NCI-H1417 treated with DMSO at 0.1 percent for 48 hours (cell line): ENCODE results near the gene SLC29A1.
"Not testable (repeated sequence)": the region's sequence is repeated elsewhere in the genome, so short reads cannot be mapped to it uniquely, and the experiment has no call there.

Experiments used
- DNase-seq: peaks from one replicate; lab custom pipeline; 2025; lab: John Stamatoyannopoulos, UW

SLC29A1 gene

GRCh38 chr6:44223319-44224028, at the start of gene SLC29A1:
TSS of gene SLC29A1 (plus strand) at chr6:44223595. CDS start at chr6:44227314, 3,719 bp downstream.
- DNase-seq, result no peak

DNA sequence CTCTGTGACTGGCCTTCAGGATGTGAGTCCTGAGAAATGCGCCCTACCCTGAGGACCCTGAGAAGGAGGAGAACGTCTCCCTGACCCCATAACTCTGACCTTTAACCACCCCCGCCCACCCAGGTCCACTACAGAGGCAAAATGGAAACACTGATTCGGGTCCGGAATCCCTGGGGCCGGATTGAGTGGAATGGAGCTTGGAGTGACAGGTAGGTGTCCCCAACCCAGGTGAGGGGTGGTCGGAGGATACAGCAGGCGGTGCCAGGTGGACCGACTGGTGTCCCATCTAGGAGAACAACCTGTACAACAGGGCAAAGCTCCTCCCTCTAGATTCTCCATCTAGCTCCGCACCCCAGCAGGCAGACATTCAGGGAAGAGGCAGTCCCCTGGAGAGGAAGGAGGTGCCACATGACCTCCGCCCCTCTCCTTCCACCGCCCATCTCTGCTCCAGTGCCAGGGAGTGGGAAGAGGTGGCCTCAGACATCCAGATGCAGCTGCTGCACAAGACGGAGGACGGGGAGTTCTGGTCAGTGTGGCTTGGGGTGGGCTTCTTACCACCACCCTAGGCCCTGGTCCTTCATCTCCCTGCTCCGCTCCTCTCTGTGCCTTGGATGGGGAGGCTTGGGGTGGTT, 47.1 kb upstream of the SLC29A1 start:
- no peak for DNase-seq

- DNase-seq, result no peak
These were observed 46.5 kb upstream of the SLC29A1 start for GRCh38 chr6:44176762-44177509.

DNA sequence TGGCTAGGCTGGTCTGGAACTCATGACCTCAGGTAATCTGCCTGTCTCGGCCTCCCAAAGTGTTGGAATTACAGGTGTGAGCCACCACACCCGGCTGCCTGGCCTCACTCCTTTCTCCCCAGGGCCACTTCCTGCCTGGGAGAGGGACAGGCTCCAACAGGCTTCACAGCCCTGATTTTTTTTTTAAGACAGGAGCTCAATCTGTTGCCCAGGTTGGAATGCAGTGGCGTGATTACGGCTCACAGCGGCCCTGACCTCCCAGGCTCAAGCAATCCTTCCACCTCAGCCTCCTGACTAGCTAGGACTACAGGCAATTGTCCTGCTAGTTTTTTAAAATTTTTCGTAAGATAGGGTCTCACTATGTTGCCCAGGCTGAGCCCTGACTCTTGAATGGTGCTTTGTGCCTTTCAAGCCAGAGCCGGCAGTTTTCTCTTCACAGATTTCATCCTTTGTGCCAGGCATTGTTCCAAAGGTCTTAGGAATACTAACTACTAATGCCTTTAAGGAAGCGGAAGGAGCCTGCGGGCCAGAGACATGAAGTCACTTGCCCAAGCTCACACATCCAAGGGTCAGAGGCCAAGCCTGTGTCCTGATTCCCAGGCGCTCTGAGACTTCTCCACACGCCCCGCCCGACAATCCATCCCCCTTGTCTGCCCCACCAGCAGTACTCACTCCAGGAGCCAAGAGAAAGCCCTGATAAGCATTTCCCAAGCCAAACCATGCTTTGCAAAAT, 45.5 kb upstream of the SLC29A1 start:
- DNase-seq, result no peak

DNA sequence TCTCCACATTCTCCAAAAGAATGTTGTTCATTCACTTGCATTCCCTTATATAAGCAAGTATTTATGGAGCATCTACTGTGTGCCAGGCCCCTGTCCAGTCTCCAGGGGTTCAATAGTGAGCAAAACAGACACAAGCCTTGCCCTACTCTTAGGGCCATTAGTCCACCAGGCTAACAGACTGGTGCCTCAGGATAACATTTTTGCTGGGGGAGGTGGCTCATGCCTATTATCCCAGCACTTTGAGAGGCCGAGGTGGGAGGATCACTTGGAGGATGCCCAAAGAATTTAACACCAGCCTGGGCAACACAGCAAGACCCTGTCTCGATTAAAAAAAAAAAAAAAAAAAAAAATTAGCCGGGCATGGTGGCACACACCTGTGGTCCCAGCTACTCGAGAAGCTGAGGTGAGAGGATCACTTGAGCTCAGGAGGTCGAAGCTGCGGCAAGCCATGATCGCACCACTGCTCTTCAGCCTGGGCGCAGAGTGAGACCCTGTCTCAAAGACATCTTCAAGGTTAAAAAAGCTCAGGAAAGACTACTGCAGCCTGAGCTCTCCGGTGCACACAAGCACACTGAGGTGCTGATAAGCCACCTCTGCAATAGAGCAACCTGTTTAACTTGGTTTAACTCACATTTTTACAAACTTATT, 44.8 kb upstream of the SLC29A1 start:
- no peak for DNase-seq

- no peak for DNase-seq
These were observed 44.3 kb upstream of the SLC29A1 start for GRCh38 chr6:44179072-44179536.

DNA sequence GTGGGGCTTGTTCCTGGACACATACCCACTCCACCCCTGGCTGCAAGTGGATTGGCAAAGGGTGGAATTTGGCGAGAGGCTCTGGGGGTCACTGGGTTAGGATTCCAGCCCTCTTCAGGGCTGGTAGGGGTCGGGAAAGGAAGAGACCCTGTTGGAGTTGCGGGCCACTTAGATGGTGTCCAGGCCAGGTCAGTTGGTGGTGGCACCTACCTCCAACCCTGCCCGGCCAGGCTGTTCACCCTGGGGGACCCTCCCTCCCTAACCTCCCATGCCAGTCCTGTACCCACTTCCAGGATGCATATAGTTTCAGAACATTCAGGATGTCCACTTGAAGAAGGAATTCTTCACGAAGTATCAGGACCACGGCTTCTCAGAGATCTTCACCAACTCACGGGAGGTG, 43.7 kb upstream of the SLC29A1 start:
- no peak for DNase-seq

DNA sequence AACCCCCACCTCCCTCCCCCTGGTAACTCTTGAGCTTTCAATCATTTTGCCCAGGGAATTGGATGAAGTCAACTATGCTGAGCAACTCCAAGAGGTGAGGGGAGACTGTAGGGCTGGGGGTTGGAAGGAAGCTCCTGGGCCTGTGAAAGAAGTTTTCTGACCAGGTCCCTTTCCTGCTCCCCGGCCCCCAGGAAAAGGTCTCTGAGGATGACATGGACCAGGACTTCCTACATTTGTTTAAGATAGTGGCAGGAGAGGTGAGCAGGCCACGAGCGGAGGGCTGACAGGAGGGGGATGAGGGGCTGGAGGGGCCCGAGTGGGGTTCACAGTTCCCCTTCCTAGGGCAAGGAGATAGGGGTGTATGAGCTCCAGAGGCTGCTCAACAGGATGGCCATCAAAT, 43.0 kb upstream of the SLC29A1 start:
- DNase-seq, result no peak

GRCh38 chr6:44180886-44181285, 42.5 kb upstream of the SLC29A1 start:
- DNase-seq, result no peak

DNA sequence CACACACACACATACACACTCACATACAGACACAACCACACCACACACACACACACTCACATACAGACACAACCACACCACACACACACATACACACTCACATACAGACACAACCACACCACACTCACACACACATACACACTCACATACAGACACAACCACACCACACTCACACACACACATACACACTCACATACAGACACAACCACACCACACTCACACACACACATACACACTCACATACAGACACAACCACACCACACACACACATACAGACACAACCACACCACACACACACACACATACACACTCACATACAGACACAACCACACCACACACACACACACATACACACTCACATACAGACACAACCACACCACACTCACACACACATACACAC, 41.6 kb upstream of the SLC29A1 start:
- DNase-seq, result not testable (repeated sequence)

DNA sequence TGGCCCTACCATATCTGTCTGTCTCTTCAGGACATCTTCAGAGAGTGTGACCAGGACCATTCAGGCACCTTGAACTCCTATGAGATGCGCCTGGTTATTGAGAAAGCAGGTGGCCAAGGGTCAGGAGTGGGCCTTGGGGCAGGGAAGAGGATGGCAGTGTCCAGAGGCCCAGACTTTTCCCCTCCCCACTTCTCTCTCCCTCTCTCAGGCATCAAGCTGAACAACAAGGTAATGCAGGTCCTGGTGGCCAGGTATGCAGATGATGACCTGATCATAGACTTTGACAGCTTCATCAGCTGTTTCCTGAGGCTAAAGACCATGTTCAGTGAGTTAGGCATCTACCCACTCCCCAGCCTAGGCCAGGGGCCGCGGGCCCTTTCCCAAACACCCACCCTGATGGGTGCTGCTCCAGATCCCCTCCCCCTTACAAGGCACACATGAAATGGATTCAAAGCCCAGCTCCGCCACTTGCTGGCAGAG, 40.4 kb upstream of the SLC29A1 start:
- no peak for DNase-seq

- DNase-seq, result no peak
These were observed 39.6 kb upstream of the SLC29A1 start for GRCh38 chr6:44183783-44184182.

DNA sequence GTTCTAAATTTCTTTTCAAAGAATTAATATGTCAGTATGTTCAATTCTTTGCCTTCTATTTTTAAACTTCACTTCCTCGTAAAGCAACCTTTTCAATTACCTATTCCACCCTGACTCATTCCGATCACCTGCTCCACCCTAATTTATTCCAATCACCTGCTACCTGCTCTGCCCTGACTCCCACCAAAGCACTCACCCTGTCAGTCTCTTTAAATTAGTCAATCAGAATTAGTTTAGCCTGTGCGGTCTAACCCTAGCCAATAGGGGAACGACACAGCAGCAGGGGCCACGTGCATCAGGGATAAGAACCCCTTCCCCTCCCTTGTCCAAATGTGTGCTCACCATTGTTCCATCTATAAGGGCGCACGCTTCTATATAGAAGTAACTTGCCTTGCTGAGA, 38.0 kb upstream of the SLC29A1 start:
- not testable (repeated sequence) for DNase-seq

- no peak for DNase-seq
These were observed 37.3 kb upstream of the SLC29A1 start for GRCh38 chr6:44185953-44186634.

- no peak for DNase-seq
These were observed 36.8 kb upstream of the SLC29A1 start for GRCh38 chr6:44186635-44187025.

DNA sequence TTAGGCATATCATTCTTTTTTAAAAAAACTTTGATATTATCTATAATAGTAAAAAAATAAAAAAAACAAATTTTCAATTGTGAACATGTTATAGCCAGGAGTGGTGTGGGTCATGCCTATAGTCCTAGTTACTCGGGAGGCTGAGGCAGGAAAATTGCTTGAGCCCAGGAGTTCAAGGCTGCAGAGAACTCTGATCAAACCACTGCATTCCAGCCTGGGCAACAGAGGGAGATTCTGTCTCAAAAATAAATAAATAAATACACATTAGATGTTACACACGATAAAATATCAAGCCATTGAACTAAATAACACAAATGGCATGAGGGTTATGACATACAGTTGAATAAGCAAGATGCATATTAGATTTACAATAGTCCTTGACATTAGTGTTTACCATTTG, 34.6 kb upstream of the SLC29A1 start:
- DNase-seq, result no peak

DNA sequence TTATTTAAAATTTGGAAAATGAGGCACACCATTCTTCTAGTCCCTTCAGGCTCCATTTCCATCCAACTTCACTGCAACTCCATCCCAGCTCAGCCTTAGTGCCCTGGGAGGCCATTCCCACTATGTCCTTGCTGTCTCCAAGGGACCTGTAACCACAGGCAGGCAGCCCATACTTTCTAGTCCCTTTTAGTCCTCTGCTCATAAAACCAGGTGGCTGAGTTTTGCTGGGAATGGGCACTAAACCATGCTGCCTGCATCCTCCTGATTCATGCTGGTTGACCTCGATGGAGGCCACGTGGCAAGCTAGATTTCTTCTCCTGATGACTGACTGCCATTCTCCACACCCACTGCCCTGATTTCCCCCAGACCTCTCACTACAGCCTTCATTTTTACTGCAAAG, 34.1 kb upstream of the SLC29A1 start:
- DNase-seq, result no peak

DNA sequence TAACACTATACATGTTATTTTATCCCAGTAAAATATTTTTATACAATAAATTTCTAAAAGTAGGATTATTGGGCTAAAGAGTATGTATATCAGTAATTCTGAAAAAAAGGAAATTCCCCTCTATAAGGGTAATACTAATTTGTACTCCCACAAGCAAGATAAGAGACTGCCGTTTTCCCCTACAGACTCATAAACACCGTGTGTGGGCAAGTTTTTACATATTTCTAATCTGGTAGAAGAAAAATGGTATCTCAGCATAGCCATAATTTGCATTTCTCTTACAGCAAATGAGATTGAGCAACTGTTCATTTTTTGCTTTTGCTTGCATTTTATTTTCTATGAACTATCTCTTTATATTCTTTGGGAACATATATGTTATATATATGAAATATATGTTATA, 32.7 kb upstream of the SLC29A1 start:
- DNase-seq, result no peak

DNA sequence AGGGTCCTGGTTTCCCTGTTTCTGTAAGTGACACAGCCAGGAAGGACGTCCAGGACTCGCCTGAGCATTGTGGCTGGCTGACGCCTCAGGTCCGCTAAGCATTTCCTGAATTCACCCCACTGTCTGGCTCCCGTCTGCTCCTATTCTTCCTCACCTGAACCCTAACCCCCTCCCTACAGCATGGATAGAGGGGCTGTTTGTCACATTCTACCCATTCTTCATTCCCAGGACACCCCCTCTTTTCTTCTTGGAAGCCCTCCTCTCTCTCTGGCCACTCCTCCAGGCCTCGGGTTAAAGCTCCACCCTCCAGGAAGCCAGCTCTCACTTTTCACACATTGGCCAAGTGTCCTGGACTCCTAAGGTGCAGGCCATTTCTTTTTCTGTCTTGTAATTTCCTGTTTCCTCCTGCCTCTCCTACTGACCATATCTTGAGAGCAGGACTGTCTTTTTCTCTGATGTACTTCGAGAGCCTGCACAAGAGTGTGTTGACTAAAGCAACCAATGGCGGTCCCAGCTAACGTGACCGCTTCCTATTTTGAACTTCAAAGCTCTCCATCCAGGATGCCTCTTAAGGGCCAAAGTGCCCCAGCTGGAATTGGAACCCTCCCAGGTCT, 30.9 kb upstream of the SLC29A1 start:
- no peak for DNase-seq

DNA sequence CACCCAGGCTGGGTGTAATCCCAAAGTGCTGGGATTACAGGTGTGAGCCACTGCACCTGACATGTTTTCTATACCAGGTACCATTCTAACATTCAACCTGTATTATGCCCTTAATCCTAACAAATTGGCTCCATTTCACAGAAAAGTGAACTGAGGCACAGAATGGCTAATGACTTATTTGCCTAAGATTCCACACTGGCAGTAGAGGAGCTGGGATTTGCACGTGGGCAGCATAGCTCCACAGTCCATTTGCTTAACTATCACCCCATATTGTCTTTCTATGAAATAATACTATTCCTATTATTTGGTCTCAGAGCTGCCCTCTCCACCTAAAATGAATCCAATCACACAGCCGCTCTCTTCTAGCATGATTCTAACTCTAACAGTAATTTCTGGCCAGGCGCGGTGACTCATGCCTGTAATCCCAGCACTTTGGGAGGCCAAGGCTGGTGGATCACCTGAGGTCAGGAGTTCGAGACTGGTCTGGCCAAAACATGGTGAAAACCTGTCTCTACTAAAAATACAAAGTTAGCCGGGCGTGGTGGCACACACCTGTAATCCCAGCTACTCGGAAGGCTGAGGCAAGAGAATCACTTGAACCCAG, 30.0 kb upstream of the SLC29A1 start:
- no peak for DNase-seq
